IPS DF 4.7 (cell line): ENCODE results near the gene EYA4.

Experiments
- DNase-seq: peaks from one replicate; pipeline ENCODE4 v3.0.0-alpha.2; 2013; ENCODE audit warnings: low spot score; ENCODE audit errors: extremely low read depth

The EYA4 gene

DNA sequence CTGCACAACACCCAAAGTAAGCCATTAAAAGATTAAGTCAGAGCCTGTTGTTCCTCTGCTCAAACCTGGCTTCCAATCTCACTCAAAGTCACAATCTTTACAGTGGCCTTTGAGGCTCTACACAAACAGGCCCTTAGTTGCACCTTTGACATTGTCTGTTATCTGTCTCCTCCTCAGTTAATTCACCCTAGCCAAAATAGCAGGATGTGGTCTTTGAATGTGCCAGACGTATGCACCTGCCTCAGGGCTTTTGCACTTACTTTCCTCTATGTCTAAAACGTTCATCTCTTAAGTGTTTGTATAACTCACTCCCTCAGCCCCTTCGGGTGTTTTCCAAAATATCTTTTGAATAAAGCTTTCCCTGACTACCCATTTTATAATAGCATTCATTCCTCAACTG, 107.7 kb downstream of the EYA4 start:
- DNase-seq, result no peak

DNA sequence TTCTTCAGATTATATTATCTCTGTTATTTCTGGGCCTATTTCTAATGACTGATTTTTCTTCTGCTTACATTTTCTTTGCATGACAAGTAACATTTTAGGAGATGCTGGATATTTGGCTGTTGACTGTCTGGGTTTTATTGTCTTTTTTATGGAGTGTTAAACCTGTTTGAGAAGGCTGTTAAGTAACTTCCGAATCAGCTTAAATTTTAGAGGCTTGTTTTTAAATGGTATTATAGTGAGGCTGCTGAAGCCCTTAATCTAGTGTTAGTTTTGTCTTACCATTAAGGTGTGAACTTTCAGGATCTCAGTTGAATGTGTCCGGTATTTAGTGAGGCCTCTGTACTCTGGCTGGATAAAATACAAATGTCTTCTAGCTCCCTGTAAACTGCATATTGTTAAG, 109.8 kb downstream of the EYA4 start:
- DNase-seq, result no peak

DNA sequence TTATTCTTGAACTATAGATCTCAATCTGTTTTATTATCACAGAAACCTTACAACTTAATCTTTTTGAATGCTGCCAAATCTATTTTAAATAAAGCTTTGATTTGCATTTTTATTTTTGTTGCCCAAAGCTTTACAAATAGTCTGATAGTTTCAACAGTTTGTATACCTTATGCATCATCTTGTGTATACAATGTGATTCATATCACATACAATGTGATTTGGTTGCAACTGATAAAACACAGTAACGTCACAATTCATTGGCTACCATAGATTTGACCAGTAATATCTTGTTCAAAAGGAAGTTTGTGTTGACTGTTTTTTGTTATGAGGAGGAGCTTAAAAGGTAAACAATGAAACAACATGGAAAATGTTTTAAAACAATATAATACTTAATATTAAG, 110.9 kb downstream of the EYA4 start:
- no peak for DNase-seq

DNA sequence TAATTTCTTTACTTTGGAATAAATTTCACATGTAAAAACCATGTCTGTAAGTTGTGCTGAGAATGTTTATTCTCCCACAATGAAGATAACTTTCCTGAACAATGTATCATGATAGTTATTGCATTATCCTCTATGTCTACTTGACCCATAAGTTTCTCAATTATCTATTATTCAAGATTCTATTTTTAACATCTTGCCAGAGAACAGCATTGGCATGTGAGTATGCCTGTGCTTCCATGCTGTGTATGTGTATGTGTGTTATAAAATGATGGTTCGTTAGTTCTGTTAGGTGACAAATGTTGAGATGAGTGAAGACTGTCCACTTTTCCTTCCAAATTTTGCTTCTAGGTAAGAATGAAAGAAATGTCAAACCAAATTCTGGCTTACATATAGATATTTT, 111.9 kb downstream of the EYA4 start:
- DNase-seq, result no peak

DNA sequence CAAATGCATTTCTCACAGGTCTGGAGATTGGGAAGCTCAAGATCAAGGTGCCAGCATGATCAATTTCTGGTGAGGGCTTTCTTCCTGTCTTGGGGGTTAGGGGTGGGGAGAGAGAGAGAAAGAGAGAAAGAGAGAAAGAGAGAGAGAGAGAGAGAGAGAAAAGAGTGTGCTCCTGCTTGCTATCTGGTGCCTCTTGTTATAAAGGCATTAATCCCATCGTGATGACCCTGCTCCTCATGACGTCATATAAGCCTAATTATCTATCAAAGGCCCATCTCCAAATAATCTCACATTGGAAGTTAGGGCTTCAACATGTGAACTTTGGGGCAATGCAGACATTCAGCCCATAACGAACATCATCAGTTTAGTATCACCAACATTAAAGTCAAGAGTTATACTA, 114.8 kb downstream of the EYA4 start:
- DNase-seq, result no peak

DNA sequence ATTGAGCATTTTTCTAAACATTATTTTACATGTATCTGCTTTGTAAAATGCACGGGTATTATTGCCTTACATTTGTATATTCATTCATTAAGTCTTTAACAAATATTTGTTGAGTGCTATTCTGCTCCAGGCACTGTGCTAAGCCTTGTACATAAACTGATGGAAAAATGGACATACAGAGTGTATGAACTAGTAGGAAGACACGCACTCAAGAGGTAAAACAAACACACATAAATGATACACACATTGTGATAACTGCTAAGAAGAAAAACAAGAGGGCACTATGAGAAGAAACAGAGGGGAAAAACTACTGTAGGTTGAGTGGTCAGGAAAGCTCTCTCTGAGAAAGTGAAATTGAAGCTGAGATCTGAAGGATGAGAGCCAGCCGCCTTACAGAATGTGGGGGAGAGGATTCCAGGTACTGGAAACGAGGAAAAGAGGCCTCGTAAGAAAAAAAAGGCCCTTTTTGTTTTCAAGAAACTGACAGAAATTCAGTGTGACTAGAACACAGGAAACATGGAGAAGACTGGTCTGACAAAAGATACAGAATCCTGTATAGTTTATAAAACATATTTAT, 117.5 kb downstream of the EYA4 start:
- no peak for DNase-seq

DNA sequence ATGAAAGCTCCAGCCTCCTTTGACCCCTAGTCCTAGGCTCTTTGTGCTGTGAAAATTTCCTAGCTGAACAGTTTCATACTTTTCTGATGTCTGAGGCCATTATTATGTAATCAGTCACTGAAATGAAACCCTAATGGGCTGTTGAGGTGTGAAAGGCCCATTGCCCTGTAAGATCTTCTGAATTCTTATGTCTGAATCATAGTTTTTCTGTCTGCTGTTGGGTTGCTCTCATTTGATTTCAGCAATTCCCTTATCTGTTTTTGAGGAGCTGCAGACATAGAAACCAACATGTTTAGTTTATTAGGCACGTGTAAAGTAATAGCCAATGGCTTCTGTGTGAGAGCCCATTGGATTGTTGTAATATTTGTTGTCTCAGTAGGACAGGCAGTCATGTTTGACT, 118.1 kb downstream of the EYA4 start:
- DNase-seq, result no peak

DNA sequence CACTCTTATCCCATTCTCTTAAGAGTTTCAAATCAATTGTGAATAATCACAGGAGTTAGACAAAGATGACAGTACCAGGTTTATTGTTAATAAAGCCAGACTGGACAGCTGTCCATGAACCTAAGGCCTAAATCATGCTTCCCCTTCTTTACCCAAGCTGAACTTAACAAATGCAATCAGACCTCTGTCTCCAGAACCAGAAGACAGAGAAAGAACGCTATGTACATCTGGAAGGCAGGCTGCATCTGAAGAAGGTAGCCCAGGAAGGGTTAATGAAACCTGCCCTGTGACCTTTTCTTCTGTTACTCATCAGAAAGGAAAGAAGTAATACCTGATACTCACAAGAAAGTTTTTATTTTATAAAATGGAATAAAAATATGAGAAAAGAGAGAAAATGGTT, 118.6 kb downstream of the EYA4 start:
- DNase-seq, result no peak

DNA sequence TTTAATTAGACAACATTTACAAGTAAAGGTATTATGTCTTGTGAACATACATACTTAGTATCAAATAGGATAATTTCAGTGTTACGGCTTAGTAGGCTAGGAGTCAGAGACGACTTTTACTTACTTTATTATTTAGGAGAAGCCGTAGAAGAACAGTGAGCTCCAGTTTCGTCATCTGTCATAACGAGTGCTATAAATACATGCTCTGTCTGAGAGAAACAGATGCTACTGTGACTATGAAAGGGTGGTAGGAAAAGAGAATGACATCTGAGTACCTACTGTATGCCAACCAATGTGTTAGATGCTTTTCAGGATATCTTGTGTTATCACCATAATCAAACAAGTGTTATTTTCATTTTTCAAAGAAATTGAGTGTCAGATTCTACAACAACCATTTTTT, 119.0 kb downstream of the EYA4 start:
- no peak for DNase-seq

DNA sequence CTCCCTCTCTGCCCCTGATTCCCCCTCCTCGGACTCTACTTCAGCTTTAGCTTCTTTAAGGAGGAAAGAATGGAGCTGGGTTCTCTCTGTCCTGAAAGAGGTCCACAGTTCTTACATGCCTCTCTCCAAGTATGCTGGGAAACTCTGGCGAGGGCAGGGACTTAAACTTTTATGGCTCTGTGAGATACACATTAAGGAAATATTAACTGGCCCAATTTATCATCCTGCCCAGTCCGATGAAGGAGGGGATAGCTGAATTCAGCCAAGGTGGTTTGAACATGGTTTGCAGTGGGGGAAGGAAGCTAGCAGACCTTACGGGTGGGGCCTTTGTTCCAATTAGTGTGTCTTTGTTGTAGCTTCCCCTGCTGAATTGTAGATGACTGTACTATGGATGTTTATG, 121.7 kb downstream of the EYA4 start:
- DNase-seq, result no peak

DNA sequence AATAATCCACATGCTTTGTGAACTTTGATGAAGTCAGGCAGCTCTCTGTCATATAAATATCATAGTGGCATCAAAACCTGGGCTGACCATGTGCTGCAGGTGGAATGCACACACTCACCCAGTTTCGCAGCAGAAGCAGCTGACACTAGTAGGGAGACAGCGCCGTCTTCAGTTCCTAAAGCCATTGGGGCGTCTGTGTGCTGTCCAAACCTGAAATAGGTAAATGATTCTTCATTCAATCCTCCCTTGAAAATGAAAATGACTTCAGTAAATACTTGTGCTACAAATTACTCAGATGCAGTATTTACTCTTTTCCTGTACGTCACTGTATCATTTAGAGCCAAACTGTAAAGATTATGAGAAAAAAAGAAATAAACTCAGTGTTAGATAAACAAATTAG, 127.5 kb downstream of the EYA4 start:
- no peak for DNase-seq

DNA sequence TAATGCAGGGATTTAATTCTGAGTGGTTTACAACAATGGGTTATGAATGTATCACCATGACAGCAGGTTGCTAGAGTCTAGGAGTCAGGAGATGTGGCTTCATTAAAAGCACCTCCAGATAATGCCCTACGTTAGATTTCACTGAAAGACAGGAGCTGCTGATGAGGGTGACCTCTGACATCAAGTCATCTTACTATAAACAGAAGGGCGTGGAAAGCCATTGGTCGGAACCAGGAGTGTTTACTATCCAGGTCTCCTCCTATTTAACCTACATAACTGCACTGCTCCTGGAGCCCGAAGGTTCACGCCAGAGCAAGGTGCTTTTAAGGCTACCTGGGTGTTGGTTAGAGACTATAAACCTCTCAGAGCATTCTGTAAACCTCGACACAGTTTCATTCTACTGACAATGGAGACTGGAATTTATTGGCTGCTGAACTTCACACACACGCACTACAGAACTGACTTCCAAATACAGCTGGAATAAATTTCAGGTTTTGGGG, 128.7 kb downstream of the EYA4 start:
- no peak for DNase-seq

DNA sequence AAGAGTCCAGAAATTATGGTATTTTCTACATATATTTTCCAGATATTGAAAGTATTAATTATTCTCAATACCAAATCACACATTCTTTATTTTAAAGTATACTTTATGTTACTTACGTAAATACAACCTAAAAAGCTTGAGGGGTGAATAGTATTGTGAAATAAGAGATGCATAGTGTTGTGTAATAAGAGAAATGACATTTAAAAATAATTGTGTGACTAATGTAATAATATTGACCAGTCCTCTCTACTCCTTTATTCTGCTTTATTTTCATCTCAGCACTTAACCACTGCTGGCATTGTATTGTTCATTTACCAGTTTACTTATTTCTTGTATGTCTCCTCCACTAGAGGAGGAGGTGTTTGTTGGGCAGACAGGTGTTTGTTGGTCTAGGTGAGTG, 135.6 kb downstream of the EYA4 start:
- DNase-seq, result no peak

DNA sequence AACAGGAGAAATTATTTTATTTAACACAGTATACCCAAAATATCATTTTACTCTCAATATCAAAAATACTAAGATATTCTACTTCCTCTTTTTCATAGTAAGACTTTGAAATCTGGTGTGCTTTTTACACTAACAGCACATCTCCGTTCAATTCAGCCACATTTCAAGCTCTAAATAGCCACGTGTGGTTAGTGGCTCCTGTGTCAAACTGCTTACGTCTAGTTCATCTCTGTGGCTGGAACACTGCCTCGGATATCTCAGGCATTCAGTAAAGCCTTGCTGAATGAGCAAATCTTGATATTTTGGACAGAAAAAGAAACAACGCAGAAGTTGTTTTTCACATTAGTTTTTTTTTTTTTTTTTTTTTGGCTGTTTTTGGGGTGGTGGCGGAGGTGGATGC, 136.1 kb downstream of the EYA4 start:
- DNase-seq, result no peak

DNA sequence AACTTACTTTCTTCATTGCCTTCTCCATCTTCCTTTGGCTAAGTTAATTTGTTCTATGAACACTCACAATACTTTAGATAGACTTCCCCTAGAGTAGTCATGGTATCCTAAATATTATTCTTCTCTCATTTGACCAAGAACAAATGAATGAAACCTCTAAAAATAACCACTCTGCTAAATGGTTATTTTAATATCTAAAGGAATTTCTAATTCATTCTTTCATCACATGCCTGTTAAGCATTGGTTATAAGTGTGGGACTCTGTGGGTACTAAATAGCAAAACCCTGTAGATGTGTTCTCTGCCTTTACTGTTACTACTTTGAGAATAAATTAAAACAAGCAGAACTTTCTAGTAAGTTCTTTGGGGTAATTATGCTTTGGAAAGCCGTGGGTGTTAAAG, 138.9 kb downstream of the EYA4 start:
- DNase-seq, result no peak

DNA sequence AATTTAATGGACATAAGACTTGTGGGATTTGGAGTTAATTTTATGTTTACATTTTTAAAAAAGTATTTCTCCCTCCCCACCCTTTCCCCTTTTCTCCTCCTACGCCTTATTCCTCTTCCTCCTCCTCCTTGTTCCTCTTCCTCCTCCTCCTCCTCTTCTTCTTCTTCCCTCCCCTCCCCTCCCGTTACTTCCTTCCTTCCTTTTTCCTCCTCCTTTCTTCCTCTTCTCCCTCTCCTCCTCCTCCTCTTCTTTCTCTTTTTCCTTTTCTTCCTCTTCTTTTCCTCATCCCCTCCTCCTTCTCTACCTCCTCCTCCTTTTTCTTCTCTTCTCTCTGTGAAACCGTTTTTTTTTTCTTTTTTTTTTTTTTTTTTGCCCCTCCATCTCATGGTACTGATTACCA, 139.6 kb downstream of the EYA4 start:
- DNase-seq, result no peak

DNA sequence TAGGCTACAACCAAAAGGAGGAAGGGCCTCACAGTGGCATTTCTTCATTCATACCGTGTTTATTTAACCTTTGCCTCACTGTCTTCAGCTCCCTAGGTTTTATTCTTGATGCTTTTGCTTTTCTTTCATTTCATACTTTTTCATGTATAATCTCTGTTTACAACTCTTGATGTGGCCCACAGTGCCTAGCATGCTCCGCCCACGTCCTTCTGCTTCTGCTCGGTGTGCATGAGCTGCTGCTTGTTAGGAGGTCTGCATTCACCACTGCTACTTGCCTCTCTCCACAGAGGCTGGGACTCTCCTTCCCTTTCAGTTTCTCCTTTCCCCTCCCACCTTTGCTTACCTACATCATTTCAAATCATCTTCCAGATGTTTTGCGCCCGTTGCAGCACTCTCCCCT, 147.6 kb downstream of the EYA4 start:
- DNase-seq, result no peak

DNA sequence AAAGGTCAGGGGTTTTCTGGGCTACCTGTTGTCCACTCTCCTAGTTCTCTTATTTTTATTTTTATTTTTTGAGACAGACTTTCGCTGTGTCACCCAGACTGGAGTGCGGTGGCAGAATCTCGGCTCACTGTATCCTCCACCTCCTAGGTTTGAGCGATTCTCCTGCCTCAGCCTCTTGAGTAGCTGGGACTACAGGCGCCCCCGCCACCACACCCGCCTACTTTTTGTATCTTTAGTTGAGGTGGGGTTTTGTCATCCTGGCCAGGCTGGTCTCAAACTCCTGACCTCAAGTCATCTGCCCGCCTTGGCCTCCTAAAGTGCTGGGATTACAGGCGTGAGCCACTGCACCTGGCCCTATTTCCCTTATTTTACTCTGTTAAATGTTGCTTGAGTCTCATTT, 149.0 kb downstream of the EYA4 start:
- DNase-seq, result no peak

DNA sequence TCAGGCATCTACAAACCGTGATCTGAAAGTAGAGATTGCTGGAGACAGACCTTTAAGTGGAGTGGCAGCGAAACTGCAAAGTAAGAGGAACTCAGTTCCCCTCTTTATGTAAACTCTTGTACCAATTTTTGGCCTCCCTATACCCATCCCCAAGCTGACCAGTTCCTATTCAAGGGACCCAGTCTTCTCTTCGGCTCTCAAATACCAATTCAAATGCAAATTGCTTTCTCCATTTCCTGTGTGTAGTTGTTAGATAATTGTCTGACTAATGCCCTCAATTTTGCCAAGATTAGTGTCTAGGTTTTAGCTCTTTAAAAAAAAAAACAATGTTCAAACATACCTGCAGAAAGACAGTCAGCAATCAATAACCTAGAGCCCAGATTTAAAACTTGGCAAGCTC, 150.9 kb downstream of the EYA4 start:
- no peak for DNase-seq

DNA sequence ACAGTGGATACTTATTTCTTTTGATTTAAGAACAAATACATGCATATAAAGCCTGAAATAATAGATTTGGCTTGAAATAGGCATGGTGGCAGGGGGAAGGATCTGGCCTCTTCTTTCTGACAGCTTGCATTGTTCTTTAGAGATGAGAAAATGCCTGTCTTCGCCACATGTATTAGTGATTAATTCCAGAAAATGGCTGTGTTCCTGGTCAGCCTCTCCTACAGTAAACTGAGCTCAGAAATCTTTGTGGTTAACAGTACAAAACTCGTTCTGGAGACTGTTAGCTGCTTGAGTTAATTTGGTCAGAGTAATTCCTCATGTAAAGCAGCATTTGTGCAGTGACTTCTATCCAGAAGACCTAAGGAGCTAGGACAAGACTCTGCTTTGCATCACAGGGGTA, 151.5 kb downstream of the EYA4 start:
- no peak for DNase-seq

DNA sequence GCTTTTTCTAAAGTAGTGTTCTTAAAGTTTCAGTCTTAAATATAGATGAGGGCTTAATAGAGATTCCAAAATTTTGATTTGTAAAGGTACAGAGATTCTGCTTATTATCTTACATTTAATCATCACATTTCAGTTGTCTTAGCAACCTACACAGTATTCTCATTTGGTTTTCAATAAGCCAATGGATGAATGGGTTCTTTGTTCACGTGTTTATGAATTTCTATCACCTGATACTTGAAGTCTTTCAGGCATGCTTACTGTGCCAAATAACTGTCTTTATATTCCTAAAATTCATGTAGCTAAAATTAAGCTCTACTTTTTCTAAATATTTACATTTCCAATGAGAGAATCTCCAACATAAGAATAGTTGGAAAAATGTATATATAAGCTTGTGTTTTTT, 152.7 kb downstream of the EYA4 start:
- DNase-seq, result no peak

DNA sequence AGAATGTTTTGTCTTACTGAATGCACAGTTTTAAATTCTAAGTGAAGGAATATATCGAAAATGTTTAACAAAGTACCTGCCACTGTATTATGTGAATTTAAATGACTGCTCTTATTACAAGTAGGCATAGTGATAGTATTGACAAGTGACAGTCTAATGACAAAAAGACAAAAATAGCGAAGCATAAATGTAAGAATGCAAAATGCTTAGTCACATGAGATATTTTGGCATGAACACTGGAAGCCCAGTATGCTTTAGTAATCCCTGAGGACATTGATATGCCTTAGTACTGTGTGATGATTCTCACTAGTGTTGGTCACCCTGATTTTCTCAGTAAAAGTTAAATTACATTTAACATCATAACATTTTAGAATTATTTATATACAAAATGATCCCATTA, 153.5 kb downstream of the EYA4 start:
- no peak for DNase-seq

DNA sequence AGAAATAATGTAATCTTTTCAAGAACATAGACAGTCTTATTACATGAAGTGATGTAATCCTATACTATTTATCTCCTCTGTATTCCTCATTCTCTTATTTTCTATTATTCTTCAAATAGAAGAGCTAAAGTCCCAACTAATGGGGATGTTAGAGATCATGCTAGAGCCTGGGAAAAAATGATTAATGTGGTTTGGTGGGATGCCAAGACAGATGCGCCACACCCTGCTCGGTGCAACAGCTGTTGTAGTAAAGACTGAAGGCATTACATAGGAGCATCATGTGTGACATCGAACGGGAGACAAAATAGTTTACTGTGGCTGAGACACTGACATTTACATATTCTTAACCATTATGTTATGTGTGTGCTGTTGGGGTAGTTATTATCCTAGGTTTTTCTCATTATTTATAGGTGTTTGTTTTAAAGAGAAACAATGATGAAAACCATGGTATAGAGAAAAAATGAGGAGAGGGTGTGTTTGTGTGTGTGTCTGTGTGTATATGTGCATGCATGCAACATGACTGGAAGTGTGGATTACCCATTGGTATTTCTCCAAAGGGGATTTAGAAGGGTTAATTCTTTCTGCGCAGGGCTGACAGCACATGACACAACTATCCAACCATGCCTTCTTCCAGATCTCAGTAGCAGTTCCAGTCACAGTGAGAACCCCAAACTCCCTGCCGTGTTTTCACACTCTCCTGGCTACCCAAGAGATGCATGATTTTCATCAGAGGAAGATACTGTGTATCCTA, 155.3 kb downstream of the EYA4 start:
- DNase-seq, result no peak

DNA sequence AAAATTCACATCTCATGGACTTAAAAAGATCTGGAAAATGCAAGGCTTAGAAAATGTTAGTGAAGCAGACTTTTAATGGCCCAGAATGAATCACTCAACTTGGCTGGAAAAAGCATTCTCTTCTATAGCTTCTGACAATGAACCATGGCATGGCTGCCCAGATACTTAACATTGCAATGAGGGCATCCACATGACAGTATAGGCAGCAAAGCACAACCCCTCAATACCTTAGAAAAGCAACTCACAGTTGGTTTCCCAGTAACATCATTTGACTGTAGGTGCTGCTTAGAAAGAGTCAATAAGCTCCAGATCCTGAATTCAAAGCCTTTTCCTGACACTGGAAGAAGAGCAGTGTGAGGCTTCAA, 155.8 kb downstream of the EYA4 start:
- no peak for DNase-seq
